GM23248 (cell line): ENCODE data around the gene MLNR.

Experiments used
- EZH2 ChIP-seq: fragments of 200-600 bp; sonication (generic); IDR thresholded peaks from 2 replicates; pipeline ENCODE4 v1.6.1; 2018; ENCODE audit warnings: antibody characterized with exemption, mild to moderate bottlenecking; ENCODE audit not compliant: insufficient read depth, poor library complexity, severe bottlenecking
- EZH2phosphoT487 ChIP-seq: fragments of 200-600 bp; sonication (generic); IDR thresholded peaks from 2 replicates; pipeline ENCODE4 v1.6.1; 2018; ENCODE audit warnings: antibody characterized with exemption, moderate library complexity, mild to moderate bottlenecking, low read depth; ENCODE audit not compliant: insufficient read depth

- TF ChIP-seq EZH2 (peak; percentile 90), EZH2phosphoT487 (0 out of 2 replicates have a peak, but pooled peaks have one; percentile 46)
Measured at GRCh38 chr13:49219647-49220035, 497 bp upstream of the MLNR start.
